ENCODE data around the gene RPL9.
A peak's percentile ranks its signal among the peaks of the same experiment; 100 is the strongest.
"Not testable (repeated sequence)": the region's sequence is repeated elsewhere in the genome, so short reads cannot be mapped to it uniquely, and the experiment has no call there.

The RPL9 gene

GRCh38 chr4:39458505-39459300 is at the start of gene RPL9, which contains the start of gene LIAS:
Gene RPL9, minus strand, starts transcription at chr4:39458922. Its CDS starts 483 bp downstream, at chr4:39458439.
Gene LIAS, plus strand, starts transcription at chr4:39459056. Its CDS starts 62 bp downstream, at chr4:39459118.
- DNase-seq (ENCODE audit: extremely low read depth in 1 of 2, low read depth in 1 of 2), result peak; percentile 83 to 88

- no peak for DNase-seq (ENCODE audit: extremely low read depth in 1 of 2, low read depth in 1 of 2)
Observed at GRCh38 chr4:39505581-39505980, 46.9 kb upstream of the RPL9 start.

GRCh38 chr4:39504538-39504937 is 45.8 kb upstream of the RPL9 start:
- DNase-seq (ENCODE audit: extremely low read depth in 1 of 2, low read depth in 1 of 2), result no peak

GRCh38 chr4:39502664-39503035 is 43.9 kb upstream of the RPL9 start:
- DNase-seq (ENCODE audit: extremely low read depth in 1 of 2, low read depth in 1 of 2), result not testable (repeated sequence)

DNA sequence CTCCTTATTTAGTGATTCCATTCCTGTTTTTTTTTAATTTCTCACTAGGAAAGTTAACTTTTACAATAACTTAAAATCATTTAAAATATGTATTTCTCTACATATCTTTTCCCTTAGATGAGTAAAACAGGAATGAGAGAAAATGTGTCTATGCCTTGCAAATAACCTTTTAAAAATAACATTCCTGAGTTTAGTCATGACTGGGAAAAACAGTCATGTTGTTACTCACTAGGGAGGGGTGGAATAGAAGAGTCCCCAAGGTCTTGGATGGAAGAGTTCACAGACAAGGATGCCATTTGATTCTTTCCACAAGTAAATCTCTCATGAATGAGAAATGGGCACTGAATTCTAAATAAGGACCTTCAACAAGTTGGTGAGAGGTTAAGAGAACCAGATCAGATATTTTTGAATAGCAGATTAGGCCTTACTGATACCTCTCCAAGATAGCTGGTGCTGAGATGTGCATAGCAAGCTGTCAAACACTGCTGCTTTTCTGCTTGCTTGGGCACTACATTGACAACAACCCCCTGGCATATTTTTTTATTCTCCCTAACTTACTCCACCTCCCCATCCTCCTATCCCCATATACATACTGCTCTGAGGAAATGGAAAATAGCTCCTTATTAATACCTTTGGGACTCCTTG is 43.4 kb upstream of the RPL9 start:
- no peak for DNase-seq (ENCODE audit: extremely low read depth in 1 of 2, low read depth in 1 of 2)

- DNase-seq (ENCODE audit: extremely low read depth in 1 of 2, low read depth in 1 of 2), result no peak
Observed at GRCh38 chr4:39498727-39499020, 40.0 kb upstream of the RPL9 start.

DNA sequence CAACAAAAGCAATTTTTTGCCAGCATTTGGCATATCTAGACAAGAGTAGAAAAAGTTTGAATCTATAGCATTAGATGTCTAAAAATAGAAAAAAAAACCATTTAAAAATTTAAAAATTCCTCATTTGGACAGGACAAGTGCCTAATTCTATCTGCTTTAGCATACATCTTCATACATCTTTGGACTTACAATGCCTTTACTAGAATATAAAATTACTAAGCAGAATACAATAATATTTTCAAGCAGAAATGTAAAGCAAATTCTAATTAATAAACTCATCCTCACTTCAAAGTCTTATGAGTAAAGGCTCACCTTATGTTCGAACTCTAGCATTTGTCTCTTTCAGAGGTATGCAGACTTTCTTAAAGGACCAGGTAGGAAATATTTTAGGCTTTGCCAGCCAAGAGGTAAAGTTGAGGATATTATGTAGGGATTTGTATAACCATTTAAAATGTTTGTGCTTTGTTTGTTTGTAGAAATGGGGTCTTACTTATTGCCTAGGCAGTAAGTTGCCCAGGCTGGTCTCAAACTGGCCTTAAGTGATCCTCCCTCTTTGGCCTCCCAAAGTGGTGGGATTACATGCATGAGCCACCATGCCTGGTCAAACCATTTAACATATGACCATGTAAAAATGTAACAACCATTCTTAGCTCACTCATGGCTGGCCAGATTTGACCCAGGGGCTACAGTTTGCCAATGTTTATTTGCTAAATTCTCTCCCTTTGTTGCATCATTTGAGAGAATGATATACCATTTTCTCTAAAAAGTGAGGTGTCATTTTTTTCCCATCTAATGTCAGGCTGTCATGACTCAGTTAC is 39.4 kb upstream of the RPL9 start:
- DNase-seq (ENCODE audit: extremely low read depth in 1 of 2, low read depth in 1 of 2), result no peak

DNA sequence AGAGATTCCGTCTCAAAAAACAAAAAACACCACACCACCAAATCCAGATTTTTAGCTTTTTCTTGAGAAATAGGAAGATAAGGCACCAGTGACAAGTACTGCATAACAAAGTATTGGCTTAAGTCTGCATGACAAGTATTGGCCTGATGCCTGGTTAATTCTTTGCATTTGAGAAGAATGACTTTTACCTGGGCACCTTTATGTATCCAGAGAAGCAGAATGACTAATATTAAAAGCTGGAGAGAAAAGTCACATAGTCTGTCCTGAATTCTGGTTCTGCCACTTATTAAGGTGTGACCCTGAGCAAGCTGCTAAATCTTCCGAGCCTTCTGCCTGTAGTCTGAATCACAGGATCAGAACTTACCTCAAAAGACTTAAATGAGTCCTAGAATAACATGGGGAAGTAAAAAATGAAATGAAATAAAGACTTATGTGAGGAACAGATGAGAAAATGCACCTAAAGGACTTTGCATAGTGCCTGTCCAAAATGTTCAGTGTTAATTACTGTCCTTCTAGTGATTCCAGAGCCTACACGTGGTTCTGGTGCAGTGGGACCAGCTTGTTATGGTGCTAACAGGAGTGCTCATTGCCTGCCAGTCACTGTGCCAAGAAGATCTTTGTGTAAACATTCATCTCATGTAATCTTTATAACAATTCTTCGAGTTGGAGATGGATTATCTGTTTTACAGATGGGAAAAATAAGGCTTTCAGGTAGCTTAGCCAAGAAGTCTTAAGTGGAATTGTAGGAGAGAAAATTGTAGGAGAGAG is 36.9 kb upstream of the RPL9 start:
- DNase-seq (ENCODE audit: extremely low read depth in 1 of 2, low read depth in 1 of 2), result no peak

- no peak for DNase-seq (ENCODE audit: extremely low read depth in 1 of 2, low read depth in 1 of 2)
Observed at GRCh38 chr4:39494354-39494753, 35.6 kb upstream of the RPL9 start.

- DNase-seq (ENCODE audit: extremely low read depth in 1 of 2, low read depth in 1 of 2), result no peak
Observed at GRCh38 chr4:39490322-39490721, 31.6 kb upstream of the RPL9 start.

DNA sequence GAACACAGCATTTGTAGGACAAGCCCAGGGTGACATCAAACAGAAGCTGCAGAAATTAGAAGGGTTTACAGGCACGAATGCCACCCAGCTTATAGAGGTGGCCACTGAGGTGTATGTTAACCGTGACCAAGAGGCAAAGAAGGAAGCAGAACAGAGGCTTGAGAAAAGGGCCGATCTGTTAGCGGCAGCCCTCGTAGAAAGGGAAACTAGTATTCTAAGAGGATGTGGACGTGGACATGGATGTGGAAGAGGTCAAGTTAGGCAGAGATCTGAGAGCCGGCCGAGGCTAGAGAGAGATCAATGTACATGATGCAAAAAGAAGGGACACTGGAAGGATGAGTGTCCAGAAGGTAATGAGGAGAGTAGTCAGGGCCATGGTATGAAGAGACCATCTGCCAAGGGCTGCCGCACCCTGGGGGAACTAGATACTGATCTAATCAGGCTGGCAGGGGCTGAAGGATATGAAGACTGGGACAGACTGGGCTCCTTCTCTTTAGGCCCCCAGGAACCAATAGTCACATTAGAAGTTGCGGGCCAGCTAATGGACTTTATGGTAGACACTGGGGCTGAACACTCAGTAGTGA is 27.6 kb upstream of the RPL9 start:
- DNase-seq (ENCODE audit: extremely low read depth in 1 of 2, low read depth in 1 of 2), result no peak

GRCh38 chr4:39484582-39485272 is 26.0 kb upstream of the RPL9 start:
- no peak for DNase-seq (ENCODE audit: extremely low read depth in 1 of 2, low read depth in 1 of 2)

DNA sequence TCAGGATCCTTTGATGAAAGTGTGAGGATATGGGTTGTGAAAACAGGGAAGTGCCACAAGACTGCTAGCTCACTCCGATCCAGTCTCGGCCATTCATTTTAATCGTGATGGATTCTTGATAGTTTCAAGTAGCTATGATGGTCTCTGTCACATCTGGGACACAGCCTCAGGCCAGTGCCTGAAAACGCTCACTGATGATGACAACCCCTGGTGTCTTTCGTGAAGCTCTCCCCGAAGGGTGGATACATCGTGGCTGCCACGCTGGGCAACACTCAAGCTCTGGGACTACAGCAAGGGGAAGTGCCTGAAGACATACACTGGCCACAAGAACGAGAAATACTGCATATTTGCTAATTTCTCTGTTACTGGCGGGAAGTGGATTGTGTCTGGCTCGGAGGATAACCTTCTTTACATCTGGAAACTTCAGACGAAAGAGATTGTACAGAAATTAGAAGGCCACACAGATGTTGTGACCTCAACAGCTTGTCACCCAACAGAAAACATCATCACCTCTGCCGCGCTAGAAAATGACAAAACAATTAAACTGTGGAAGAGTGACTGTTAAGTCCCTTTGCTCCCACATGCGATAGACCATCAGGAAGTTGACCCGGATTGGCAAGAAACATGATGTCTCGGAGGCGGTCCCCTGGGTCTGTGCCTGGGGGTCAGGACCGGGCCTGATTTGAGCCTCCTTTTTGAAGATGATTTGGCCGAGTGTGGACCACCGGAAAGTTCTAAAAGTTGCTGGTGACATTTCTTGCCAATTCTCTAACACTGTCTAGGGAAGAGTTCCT is 22.4 kb upstream of the RPL9 start:
- no peak for DNase-seq (ENCODE audit: extremely low read depth in 1 of 2, low read depth in 1 of 2)

DNA sequence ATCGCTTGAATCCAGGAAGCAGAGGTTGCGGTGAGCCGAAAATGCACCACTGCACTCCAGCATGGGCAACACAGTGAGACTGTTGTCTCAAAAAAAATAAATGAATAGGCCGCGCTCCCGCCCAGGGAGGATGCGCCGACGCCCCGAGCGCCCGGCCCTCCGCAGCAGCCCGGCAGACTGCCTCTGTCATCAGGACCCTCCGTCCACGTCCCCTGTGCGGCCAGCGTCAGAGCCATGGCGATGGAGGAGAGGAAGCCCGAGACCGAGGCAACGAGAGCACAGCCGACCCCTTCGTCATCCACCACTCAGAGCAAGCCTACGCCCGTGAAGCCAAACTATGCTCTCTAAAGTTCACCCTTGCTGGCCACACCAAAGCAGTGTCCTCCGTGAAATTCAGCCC is 21.5 kb upstream of the RPL9 start:
- no peak for DNase-seq (ENCODE audit: extremely low read depth in 1 of 2, low read depth in 1 of 2)

GRCh38 chr4:39476187-39476895 is 17.6 kb upstream of the RPL9 start:
- no peak for DNase-seq (ENCODE audit: extremely low read depth in 1 of 2, low read depth in 1 of 2)

- no peak for DNase-seq (ENCODE audit: extremely low read depth in 1 of 2, low read depth in 1 of 2)
Observed at GRCh38 chr4:39472396-39472795, 13.7 kb upstream of the RPL9 start.

DNA sequence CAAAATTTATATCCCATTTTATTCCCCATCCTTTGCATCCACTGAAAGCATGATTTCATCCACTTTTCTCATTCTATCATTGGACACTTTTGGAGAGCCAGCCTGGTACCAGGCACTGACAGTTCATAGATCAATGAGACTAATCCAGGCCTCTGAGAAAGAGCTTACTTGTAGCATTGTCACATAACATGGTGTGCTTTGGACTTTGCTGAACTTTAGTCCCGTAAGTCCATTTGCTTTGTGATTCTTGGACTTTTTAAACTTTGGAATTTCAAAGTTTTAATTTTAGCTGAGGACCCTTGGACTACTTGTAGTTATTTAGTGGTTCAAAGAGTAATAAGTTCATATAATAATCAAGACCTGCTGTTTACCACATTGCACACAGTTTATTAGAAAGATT is 11.7 kb upstream of the RPL9 start:
- no peak for DNase-seq (ENCODE audit: extremely low read depth in 1 of 2, low read depth in 1 of 2)

GRCh38 chr4:39469429-39470077 is 10.8 kb upstream of the RPL9 start:
- DNase-seq (ENCODE audit: extremely low read depth in 1 of 2, low read depth in 1 of 2), result no peak

All from stimulated activated CD8-positive, alpha-beta memory T cell treated with anti-CD3 and anti-CD28 coated beads, Interleukin-7, amount 100 ng/mL, for 48 hours (primary cell).